SK-N-SH treated with all-trans-retinoic acid at 6 μM for 48 hours (cell line): ENCODE data around the gene CCNY.

Source experiments
- ATAC-seq: fragments of 200-7000 bp; cut with Tn5 transposase; 3 replicates; pipeline ENCODE4 v1.9.1; 2020; ENCODE audit warnings: mild to moderate bottlenecking, moderate library complexity
- ARNTL ChIP-seq: fragments of 450-650 bp; formaldehyde crosslinking; IDR thresholded peaks from 2 replicates; pipeline ENCODE4 v1.5.0; 2020; ENCODE audit warnings: low read depth, mild to moderate bottlenecking, moderate library complexity, borderline replicate concordance
- BACH2 ChIP-seq: fragments of 250-450 bp; sonication (Bioruptor Pico); IDR thresholded peaks from 2 replicates; pipeline ENCODE4 v1.9.0; 2021; ENCODE audit warnings: mild to moderate bottlenecking, borderline replicate concordance
- CSDC2 ChIP-seq: fragments of 250-450 bp; sonication (Bioruptor Pico); IDR thresholded peaks from 2 replicates; pipeline ENCODE4 v1.5.0; 2020; ENCODE audit warnings: mild to moderate bottlenecking, moderate library complexity
- ISL1 ChIP-seq: fragments of 250-450 bp; sonication (Bioruptor Pico); IDR thresholded peaks from 2 replicates; pipeline ENCODE4 v2.1.2; 2022; ENCODE audit warnings: mild to moderate bottlenecking, moderate library complexity
- OSR1 ChIP-seq: fragments of 250-450 bp; sonication (Bioruptor Pico); IDR thresholded peaks from 2 replicates; pipeline ENCODE4 v1.8.0; 2022; ENCODE audit warnings: moderate library complexity, mild to moderate bottlenecking, inconsistent platforms
- PPARA ChIP-seq: fragments of 250-450 bp; sonication (Bioruptor Pico); IDR thresholded peaks from 2 replicates; pipeline ENCODE4 v1.5.0; 2020; ENCODE audit warnings: mild to moderate bottlenecking, borderline replicate concordance
- SNAI2 ChIP-seq: fragments of 250-450 bp; sonication (Bioruptor Pico); IDR thresholded peaks from 2 replicates; pipeline ENCODE4 v1.5.0; 2020; ENCODE audit warnings: mild to moderate bottlenecking, moderate library complexity
- TCF4 ChIP-seq: fragments of 250-450 bp; sonication (Bioruptor Pico); IDR thresholded peaks from 2 replicates; pipeline ENCODE4 v1.8.0; 2021; ENCODE audit warnings: mild to moderate bottlenecking, moderate library complexity, borderline replicate concordance
- TOX ChIP-seq: fragments of 250-450 bp; sonication (Bioruptor Pico); IDR thresholded peaks from 2 replicates; pipeline ENCODE4 v1.8.0; 2021; ENCODE audit warnings: mild to moderate bottlenecking, moderate library complexity, borderline replicate concordance
- ZC3H10 ChIP-seq: fragments of 250-450 bp; sonication (Bioruptor Pico); IDR thresholded peaks from 2 replicates; pipeline ENCODE4 v1.5.1; 2021; ENCODE audit warnings: mild to moderate bottlenecking, moderate library complexity
- ZFP3 ChIP-seq: fragments of 250-450 bp; sonication (Bioruptor Pico); IDR thresholded peaks from 2 replicates; pipeline ENCODE4 v1.5.0; 2020; ENCODE audit warnings: mild to moderate bottlenecking, moderate library complexity
- ZFP30 ChIP-seq: fragments of 450-650 bp; formaldehyde crosslinking; IDR thresholded peaks from 2 replicates; pipeline ENCODE4 v1.5.0; 2022; ENCODE audit warnings: mild to moderate bottlenecking, moderate library complexity
- ZNF565 ChIP-seq: fragments of 450-650 bp; formaldehyde crosslinking; conservative IDR thresholded peaks from 2 replicates; pipeline ENCODE4 v1.5.0; 2020; ENCODE audit warnings: low read depth, mild to moderate bottlenecking, moderate library complexity
- ZNF70 ChIP-seq: fragments of 450-650 bp; formaldehyde crosslinking; IDR thresholded peaks from 2 replicates; pipeline ENCODE4 v1.5.0; 2020; ENCODE audit warnings: mild to moderate bottlenecking, moderate library complexity
- ZNF8 ChIP-seq: fragments of 450-650 bp; formaldehyde crosslinking; IDR thresholded peaks from 2 replicates; pipeline ENCODE4 v1.5.0; 2020; ENCODE audit warnings: mild to moderate bottlenecking, moderate library complexity
- TF ChIP-seq, protein P1 (sequence below): fragments of 250-450 bp; sonication (Bioruptor Pico); IDR thresholded peaks from 2 replicates; pipeline ENCODE4 v1.5.0; 2020; ENCODE audit warnings: mild to moderate bottlenecking, moderate library complexity
- TF ChIP-seq, protein P2 (sequence below): fragments of 250-450 bp; sonication (Bioruptor Pico); IDR thresholded peaks from 2 replicates; pipeline ENCODE4 v1.5.1; 2021; ENCODE audit warnings: mild to moderate bottlenecking, moderate library complexity
- TF ChIP-seq, protein P3 (sequence below): fragments of 250-450 bp; sonication (Bioruptor Pico); IDR thresholded peaks from 2 replicates; pipeline ENCODE4 v1.8.0; 2020; ENCODE audit warnings: mild to moderate bottlenecking, moderate library complexity, borderline replicate concordance
- TF ChIP-seq, protein P4 (sequence below): fragments of 250-450 bp; sonication (Bioruptor Pico); IDR thresholded peaks from 2 replicates; pipeline ENCODE4 v1.8.0; 2021; ENCODE audit warnings: low read depth, mild to moderate bottlenecking, moderate library complexity, borderline replicate concordance

The CCNY gene

DNA sequence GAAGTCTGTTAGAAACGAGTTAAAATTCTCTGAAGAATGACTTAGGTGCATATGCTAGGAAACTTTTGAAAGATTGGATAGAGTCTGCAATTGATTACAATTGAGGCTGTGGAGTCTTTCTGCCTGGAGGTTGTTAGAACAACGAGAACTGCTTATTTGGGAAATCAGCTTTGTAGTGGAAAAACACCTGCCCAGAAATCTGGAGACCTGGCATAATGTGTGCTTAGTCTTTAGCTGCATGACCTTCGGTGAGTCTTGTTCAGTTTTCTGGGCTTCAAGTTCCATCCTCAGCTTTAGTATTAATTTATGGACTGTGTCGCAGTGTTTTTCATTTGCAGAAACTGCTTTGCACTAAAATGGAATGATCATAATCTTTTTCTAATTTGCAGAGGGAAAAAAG lies 31.7 kb downstream of the CCNY start:
- no peak for ATAC-seq
- TF ChIP-seq, protein P1, sequence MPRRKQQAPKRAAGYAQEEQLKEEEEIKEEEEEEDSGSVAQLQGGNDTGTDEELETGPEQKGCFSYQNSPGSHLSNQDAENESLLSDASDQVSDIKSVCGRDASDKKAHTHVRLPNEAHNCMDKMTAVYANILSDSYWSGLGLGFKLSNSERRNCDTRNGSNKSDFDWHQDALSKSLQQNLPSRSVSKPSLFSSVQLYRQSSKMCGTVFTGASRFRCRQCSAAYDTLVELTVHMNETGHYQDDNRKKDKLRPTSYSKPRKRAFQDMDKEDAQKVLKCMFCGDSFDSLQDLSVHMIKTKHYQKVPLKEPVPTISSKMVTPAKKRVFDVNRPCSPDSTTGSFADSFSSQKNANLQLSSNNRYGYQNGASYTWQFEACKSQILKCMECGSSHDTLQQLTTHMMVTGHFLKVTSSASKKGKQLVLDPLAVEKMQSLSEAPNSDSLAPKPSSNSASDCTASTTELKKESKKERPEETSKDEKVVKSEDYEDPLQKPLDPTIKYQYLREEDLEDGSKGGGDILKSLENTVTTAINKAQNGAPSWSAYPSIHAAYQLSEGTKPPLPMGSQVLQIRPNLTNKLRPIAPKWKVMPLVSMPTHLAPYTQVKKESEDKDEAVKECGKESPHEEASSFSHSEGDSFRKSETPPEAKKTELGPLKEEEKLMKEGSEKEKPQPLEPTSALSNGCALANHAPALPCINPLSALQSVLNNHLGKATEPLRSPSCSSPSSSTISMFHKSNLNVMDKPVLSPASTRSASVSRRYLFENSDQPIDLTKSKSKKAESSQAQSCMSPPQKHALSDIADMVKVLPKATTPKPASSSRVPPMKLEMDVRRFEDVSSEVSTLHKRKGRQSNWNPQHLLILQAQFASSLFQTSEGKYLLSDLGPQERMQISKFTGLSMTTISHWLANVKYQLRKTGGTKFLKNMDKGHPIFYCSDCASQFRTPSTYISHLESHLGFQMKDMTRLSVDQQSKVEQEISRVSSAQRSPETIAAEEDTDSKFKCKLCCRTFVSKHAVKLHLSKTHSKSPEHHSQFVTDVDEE, result no peak
- TF ChIP-seq, protein P2, sequence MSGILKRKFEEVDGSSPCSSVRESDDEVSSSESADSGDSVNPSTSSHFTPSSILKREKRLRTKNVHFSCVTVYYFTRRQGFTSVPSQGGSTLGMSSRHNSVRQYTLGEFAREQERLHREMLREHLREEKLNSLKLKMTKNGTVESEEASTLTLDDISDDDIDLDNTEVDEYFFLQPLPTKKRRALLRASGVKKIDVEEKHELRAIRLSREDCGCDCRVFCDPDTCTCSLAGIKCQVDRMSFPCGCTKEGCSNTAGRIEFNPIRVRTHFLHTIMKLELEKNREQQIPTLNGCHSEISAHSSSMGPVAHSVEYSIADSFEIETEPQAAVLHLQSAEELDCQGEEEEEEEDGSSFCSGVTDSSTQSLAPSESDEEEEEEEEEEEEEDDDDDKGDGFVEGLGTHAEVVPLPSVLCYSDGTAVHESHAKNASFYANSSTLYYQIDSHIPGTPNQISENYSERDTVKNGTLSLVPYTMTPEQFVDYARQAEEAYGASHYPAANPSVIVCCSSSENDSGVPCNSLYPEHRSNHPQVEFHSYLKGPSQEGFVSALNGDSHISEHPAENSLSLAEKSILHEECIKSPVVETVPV (CRISPR knock-in tag), result no peak
- no peak for TF ChIP-seq ARNTL (CRISPR knock-in tag)
- TF ChIP-seq ZNF8, result no peak
- TF ChIP-seq ISL1 (CRISPR knock-in tag), result no peak
- no peak for TF ChIP-seq BACH2 (CRISPR knock-in tag)
- no peak for TF ChIP-seq CSDC2 (CRISPR knock-in tag)
- TF ChIP-seq, protein P3, sequence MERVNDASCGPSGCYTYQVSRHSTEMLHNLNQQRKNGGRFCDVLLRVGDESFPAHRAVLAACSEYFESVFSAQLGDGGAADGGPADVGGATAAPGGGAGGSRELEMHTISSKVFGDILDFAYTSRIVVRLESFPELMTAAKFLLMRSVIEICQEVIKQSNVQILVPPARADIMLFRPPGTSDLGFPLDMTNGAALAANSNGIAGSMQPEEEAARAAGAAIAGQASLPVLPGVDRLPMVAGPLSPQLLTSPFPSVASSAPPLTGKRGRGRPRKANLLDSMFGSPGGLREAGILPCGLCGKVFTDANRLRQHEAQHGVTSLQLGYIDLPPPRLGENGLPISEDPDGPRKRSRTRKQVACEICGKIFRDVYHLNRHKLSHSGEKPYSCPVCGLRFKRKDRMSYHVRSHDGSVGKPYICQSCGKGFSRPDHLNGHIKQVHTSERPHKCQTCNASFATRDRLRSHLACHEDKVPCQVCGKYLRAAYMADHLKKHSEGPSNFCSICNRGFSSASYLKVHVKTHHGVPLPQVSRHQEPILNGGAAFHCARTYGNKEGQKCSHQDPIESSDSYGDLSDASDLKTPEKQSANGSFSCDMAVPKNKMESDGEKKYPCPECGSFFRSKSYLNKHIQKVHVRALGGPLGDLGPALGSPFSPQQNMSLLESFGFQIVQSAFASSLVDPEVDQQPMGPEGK, result no peak
- no peak for TF ChIP-seq TOX
- no peak for TF ChIP-seq OSR1 (CRISPR knock-in tag)
- TF ChIP-seq PPARA (CRISPR knock-in tag), result no peak
- no peak for TF ChIP-seq ZC3H10 (CRISPR knock-in tag)

DNA sequence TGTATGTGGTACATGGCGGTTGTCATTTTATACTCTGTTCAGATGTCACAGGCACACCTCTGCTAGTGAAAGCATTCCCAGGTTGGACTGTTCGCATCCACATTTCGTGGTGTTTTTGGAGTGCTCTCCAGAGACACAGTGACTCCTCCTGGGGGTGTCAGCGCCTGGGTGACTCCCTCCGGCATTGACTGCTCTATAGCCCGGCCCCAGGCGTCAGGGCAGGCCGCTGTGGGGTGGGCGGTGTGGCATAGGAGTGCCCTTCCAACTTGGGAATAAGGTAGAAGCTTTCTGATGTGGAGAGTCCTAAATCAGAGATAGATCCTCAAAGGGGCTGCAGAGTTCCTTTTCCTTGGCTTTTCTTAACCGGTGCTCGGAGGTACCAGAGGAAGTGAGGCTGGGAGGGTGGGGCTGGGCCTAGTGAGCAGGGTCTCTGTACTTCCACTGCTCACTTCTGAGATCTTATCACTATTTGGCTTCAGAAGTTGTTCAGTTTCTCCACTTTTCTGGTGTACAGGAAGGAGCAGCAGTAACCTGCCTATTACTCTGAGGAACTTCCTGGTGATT lies 32.3 kb downstream of the CCNY start:
- ATAC-seq, result no peak; the same call in 2 of the 3 replicates

More for the DNA sequence above, 32.3 kb downstream of the CCNY start:
- TF ChIP-seq ISL1 (CRISPR knock-in tag) (no peak), TCF4 (CRISPR knock-in tag) (no peak), ZFP30 (CRISPR knock-in tag) (no peak), PPARA (CRISPR knock-in tag) (no peak), TOX (no peak), OSR1 (CRISPR knock-in tag) (no peak), BACH2 (CRISPR knock-in tag) (no peak), CSDC2 (CRISPR knock-in tag) (no peak), ZNF565 (CRISPR knock-in tag) (no peak), ZFP3 (CRISPR knock-in tag) (no peak), SNAI2 (CRISPR knock-in tag) (no peak), ZNF70 (CRISPR knock-in tag) (no peak), ZC3H10 (CRISPR knock-in tag) (no peak), ARNTL (CRISPR knock-in tag) (no peak)
- TF ChIP-seq, protein P1, result no peak
- TF ChIP-seq, protein P3, result no peak
- TF ChIP-seq, protein P4, sequence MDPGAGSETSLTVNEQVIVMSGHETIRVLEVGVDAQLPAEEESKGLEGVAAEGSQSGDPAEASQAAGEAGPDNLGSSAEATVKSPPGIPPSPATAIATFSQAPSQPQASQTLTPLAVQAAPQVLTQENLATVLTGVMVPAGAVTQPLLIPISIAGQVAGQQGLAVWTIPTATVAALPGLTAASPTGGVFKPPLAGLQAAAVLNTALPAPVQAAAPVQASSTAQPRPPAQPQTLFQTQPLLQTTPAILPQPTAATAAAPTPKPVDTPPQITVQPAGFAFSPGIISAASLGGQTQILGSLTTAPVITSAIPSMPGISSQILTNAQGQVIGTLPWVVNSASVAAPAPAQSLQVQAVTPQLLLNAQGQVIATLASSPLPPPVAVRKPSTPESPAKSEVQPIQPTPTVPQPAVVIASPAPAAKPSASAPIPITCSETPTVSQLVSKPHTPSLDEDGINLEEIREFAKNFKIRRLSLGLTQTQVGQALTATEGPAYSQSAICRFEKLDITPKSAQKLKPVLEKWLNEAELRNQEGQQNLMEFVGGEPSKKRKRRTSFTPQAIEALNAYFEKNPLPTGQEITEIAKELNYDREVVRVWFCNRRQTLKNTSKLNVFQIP (CRISPR knock-in tag), result no peak
- TF ChIP-seq, protein P2 (CRISPR knock-in tag), result no peak
